Panc1 (cell line): ENCODE measurements around the gene LRBA. TPM values are rescaled to one million over a fixed set of nuclear protein-coding genes. Genes with fewer than 3 reads are reported as not detected.

Source experiments
- ATAC-seq: fragments of 200-7000 bp; cut with Tn5 transposase; 2 replicates; pipeline ENCODE4 v1.9.1; 2020; ENCODE audit warnings: mild to moderate bottlenecking, moderate library complexity
- BruUV-seq: library from RNA; stranded (reverse); fragments of 400-500 nt; replicated peaks from 2 replicates; lab custom pipeline; 2021; lab: Mats Ljungman, UMichigan
- CTCF ChIA-PET: fragments of 300-600 bp; sonication (Branson Sonifier 250); formaldehyde crosslinking; loops from one replicate; lab custom pipeline; 2022; ENCODE audit warnings: antibody characterized with exemption; lab: Charles Lee
- POLR2A ChIA-PET: fragments of 300-600 bp; sonication (Branson Sonifier 250); formaldehyde crosslinking; loops from one replicate; lab custom pipeline; 2022; ENCODE audit warnings: antibody characterized with exemption; lab: Charles Lee
- DNase-seq: peaks from one replicate; pipeline ENCODE4 v3.0.0-alpha.2; 2010; ENCODE audit warnings: low read depth, low spot score
- H3K27ac ChIP-seq: 2 replicates; pipeline ENCODE4 v1.5.1; 2011; ENCODE audit warnings: mild to moderate bottlenecking, low read length, inconsistent platforms
- H3K27me3 ChIP-seq: fragments of 200-500 bp; sonication (Bioruptor generic); 2 replicates; pipeline ENCODE4 v1.6.0; 2014; ENCODE audit warnings: low read length, inconsistent platforms; ENCODE audit not compliant: control insufficient read depth, insufficient read depth
- H3K36me3 ChIP-seq: fragments of 200-500 bp; sonication (Bioruptor generic); 2 replicates; pipeline ENCODE4 v1.5.1; 2014; ENCODE audit warnings: inconsistent platforms, mild to moderate bottlenecking, low read length, moderate library complexity; ENCODE audit not compliant: control insufficient read depth, insufficient read depth
- H3K4me1 ChIP-seq: 2 replicates; pipeline ENCODE4 v1.5.1; 2011; ENCODE audit warnings: inconsistent platforms, mild to moderate bottlenecking, low read length, moderate library complexity; ENCODE audit not compliant: control insufficient read depth, insufficient read depth
- H3K4me3 ChIP-seq, 2 experiments: 2 replicates each; pipeline ENCODE4 v1.5.1; 2011 to 2012; ENCODE audit warnings: low read depth in 2 of 2, low read length in 2 of 2, mild to moderate bottlenecking in 2 of 2, inconsistent platforms in 1 of 2, moderate library complexity in 1 of 2
- H3K9me3 ChIP-seq: fragments of 200-500 bp; sonication (Bioruptor generic); 2 replicates; pipeline ENCODE4 v1.5.1; 2014; ENCODE audit warnings: low read depth, mild to moderate bottlenecking, inconsistent platforms, low read length, moderate library complexity; ENCODE audit not compliant: control insufficient read depth, insufficient read depth
- POLR2AphosphoS5 ChIP-seq: IDR thresholded peaks from 2 replicates; pipeline ENCODE4 v1.6.1; 2012; ENCODE audit warnings: mild to moderate bottlenecking, low read depth, low read length, moderate library complexity
- REST ChIP-seq, 2 experiments: IDR thresholded peaks; 2 replicates each; pipeline ENCODE4 v1.6.1; 2011 to 2012; ENCODE audit warnings: low read depth in 2 of 2, control low read depth in 1 of 2, low read length in 1 of 2, mild to moderate bottlenecking in 1 of 2, moderate library complexity in 1 of 2; ENCODE audit not compliant: insufficient read depth in 1 of 2
- SIN3A ChIP-seq: IDR thresholded peaks from 2 replicates; pipeline ENCODE4 v1.6.1; 2012; ENCODE audit warnings: low read depth, mild to moderate bottlenecking, low read length, moderate library complexity, borderline replicate concordance; ENCODE audit not compliant: insufficient read depth
- TCF7L2 ChIP-seq: IDR thresholded peaks from 2 replicates; pipeline ENCODE4 v1.6.1; 2011; ENCODE audit warnings: mild to moderate bottlenecking, low read depth, low read length, inconsistent platforms
- in situ Hi-C: cut with HindIII; loops from 2 replicates; pipeline ENCODE4 v1.10.0; 2016; ENCODE audit warnings: low sequenced_read_pairs, low pct_unique_long_range_greater_than_20kb
- intact Hi-C: fragments of 100-400 bp; cut with micrococcal nuclease; formaldehyde crosslinking; loops from one replicate; pipeline ENCODE4 v1.10.0; 2022; ENCODE audit not compliant: unreplicated experiment
- total RNA-seq: library from RNA; stranded (reverse); gene quantifications from one replicate; pipeline ENCODE4 v1.2.1, GENCODE V29; 2021; ENCODE audit not compliant: unreplicated experiment
- TF ChIP-seq, protein P1 (sequence below): fragments of 450-650 bp; IDR thresholded peaks from 2 replicates; pipeline ENCODE4 v1.5.1; 2017; ENCODE audit warnings: mild to moderate bottlenecking

Gene LRBA
- total RNA-seq, 1 experiment from 2014 or later = 26.4 TPM

- Histone ChIP-seq H3K27ac (no peak overlapping the region), H3K9me3 (no peaks in the 10 kb centered on the region), H3K4me3 (no peak overlapping the region), H3K27me3 (no peaks in the 10 kb centered on the region), H3K36me3 (no peaks in the 10 kb centered on the region), H3K4me1 (no peaks in the 10 kb centered on the region)
- ChIA-PET POLR2A (no interaction called here), CTCF (no interaction called here)
- BruUV-seq = no TSS peak
- in situ Hi-C loops = no loop called here
- intact Hi-C loops = no loop called here
- DNase-seq (no peak), ATAC-seq (no peak)
- TF ChIP-seq TCF7L2 (no peak), REST (IDR thresholded peaks at IDR 0.05; ENCODE audit: insufficient read depth in 1 of 2, low read depth in 2 of 2, low read length in 1 of 2) (no peak), SIN3A (no peak), POLR2AphosphoS5 (no peak)
- TF ChIP-seq, protein P1, sequence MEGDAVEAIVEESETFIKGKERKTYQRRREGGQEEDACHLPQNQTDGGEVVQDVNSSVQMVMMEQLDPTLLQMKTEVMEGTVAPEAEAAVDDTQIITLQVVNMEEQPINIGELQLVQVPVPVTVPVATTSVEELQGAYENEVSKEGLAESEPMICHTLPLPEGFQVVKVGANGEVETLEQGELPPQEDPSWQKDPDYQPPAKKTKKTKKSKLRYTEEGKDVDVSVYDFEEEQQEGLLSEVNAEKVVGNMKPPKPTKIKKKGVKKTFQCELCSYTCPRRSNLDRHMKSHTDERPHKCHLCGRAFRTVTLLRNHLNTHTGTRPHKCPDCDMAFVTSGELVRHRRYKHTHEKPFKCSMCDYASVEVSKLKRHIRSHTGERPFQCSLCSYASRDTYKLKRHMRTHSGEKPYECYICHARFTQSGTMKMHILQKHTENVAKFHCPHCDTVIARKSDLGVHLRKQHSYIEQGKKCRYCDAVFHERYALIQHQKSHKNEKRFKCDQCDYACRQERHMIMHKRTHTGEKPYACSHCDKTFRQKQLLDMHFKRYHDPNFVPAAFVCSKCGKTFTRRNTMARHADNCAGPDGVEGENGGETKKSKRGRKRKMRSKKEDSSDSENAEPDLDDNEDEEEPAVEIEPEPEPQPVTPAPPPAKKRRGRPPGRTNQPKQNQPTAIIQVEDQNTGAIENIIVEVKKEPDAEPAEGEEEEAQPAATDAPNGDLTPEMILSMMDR = no peak
These were observed 480.3 kb downstream of the LRBA start for GRCh38 chr4:150534818-150535217.

GRCh38 chr4:150533673-150534072 lies 481.4 kb downstream of the LRBA start:
- no peak for ATAC-seq
- TF ChIP-seq REST (IDR thresholded peaks at IDR 0.05; ENCODE audit: insufficient read depth in 1 of 2, low read depth in 2 of 2, low read length in 1 of 2) (no peak), POLR2AphosphoS5 (no peak)
- TF ChIP-seq, protein P1 = no peak
- Histone ChIP-seq H3K36me3 (no peaks in the 10 kb centered on the region), H3K27me3 (no peaks in the 10 kb centered on the region), H3K9me3 (no peaks in the 10 kb centered on the region), H3K27ac (no peak overlapping the region), H3K4me1 (no peaks in the 10 kb centered on the region), H3K4me3 (no peak overlapping the region)
- no TSS peak for BruUV-seq
- no peak for DNase-seq
- in situ Hi-C loops (no loop called here), intact Hi-C loops (no loop called here)
- POLR2A ChIA-PET = no interaction called here
- CTCF ChIA-PET = no interaction called here
